Measurements from ENCODE around the gene FXYD1.

GRCh38 chr19:35168196-35168595 is 29.6 kb downstream of the FXYD1 start:
- TF ChIP-seq CTCF (IDR thresholded peaks at IDR 0.05; ENCODE audit: low read depth, low read length, missing input control), result no peak
- no peak for TF ChIP-seq REST (IDR thresholded peaks at IDR 0.05)
- no peak for TF ChIP-seq TAF1 (conservative IDR thresholded peaks at IDR 0.05)
- no peak for TF ChIP-seq EGR1 (IDR thresholded peaks at IDR 0.05; ENCODE audit: low read depth in 2 of 2)
- no peak for TF ChIP-seq MAX (IDR thresholded peaks at IDR 0.05)
- TF ChIP-seq HNF4A (conservative IDR thresholded peaks at IDR 0.05), result no peak
- TF ChIP-seq FOXA1 (IDR thresholded peaks at IDR 0.05), result no peak
- TF ChIP-seq JUND (IDR thresholded peaks at IDR 0.05), result no peak
- no peak for TF ChIP-seq GABPA (IDR thresholded peaks at IDR 0.05 in 1 of 2, conservative IDR thresholded peaks at IDR 0.05 in 1 of 2)
